GM18498 (cell line): ENCODE data around the gene TMED10.

Source experiments
- ATAC-seq: cut with Tn5 transposase; IDR thresholded peaks from one replicate; pipeline ENCODE4 v1.9.1; 2021; ENCODE audit warnings: mild to moderate bottlenecking, moderate library complexity; ENCODE audit not compliant: unreplicated experiment

Gene TMED10

DNA sequence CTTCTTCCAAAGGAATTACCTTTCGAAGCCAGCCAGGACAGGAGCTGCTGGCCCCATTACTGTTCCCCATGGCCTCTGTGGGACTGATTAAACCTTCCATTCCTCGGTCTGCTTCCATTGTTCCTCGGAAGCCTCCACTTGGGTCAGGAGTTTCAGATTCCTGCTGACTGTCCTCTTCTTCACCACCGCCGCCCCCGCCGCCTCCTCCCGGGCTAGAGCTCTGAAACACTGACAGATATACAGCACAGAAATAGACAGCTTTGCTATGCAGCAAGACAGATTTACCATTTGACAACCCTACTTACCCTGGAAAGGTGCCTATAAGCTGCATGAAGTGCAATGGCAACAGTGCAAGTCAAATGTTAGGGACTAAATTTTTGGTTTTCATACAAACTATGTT, 85.2 kb downstream of the TMED10 start:
- no peak for ATAC-seq

DNA sequence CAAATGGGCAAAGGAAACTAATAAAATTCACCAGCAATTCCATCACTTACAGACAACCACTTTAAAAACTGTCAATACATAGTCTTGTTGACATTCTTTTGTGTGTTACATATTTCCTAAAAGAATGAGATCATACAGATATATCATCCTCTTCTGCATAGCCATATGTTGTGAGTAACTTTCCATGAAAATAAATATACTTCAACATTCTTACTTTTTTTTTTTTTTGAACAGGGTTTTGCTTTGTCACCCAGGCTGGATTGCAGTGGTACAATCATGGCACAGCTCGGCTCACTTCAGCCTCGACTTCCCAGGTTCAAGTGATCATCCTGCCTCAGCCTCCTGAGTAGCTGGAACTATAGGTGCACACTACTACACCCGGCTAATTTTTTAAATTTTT, 86.1 kb downstream of the TMED10 start:
- ATAC-seq: no peak

DNA sequence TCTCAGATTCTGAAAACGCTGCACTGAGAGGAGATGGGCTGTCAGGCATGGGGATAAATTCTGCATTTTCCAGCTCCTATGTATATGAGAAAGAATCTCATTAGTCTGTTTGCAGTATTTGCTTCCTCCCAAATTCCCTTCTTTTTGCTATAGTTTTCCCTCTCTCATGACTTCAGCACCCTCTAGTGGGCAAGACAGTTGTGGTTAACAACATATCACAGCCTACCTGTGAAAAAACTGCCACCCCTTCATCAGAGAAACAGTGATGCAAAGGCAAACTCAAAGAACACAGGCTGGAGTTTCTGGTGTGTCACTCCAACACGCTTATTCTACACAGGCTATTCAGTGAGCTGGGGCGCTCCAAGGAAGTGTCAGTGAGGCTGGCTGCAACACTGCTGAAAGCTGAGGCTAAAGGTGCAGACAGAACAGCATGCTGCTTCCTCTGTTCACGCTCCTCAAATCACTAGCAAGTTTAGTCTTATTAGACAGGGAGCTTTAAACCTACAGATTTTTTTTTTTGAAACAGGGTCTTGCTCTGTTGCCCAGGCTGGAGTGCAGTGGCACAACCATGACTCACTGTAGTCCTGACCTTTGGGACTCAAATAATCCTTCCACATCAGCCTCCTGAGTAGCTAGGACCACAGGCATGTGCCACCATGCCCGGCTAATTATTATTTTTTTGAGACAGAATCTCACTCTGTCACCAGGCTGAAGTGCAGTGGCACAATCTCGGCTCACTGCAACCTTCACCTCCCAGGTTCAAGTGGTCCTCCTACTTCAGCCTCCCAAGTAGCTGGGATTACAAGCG, 87.6 kb downstream of the TMED10 start:
- no peak for ATAC-seq

DNA sequence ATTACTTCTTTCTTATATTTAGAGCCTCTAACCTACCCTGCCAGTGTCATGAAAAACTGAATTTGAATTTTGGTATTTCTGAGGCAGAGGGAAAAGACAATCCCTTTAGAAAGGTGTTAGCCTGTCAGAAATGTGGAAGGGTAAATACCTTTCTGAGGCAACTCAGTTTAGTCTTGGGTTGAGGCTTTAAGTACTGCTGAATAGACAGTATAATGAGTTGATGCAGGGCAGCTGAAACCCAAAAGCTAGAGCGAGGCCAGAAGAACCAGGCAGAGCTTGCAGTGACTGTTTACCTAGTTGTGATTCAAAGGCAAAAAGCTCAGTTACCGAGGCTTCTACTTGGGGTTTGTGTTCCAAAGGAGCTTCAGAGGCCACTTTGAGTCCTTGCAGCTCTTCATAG, 88.3 kb downstream of the TMED10 start:
- ATAC-seq: no peak

DNA sequence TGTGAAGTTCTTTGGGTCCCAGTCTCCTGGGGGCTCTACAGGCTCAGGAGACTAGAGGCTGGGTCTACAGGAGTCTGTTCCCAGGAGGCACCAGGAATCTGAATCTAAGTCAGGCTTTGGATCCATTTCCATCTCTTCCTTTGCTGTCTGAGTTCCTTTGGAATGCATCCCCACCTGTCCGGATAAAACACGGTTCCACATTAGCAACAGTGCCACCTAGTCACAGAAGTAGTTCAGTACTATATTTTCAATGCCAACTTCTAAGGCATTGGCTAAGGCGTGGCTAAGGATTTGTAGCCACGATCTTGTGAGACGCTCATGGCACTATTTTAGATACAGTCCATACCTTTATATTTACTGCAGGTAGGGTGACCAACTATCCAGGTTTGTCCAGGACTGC, 91.9 kb downstream of the TMED10 start:
- no peak for ATAC-seq

DNA sequence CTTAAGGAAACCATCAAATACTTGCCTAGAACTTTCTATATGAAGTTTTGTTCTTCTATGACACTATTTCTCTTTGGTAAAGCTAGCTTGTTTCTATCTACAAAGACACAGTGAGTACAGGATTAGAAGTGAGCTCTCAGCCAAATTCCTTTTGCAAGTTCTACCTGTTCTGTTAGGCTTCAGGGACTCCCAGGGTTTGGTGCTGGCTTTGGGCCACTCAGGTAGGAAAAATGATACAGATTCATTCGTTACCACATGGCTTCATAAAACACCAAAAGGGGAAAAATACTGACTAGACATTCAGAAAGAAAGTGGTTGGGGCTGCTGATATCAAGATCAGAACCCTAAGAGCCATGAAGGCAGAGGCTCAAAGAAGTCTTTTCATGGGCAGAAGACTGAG, 93.1 kb downstream of the TMED10 start:
- no peak for ATAC-seq

DNA sequence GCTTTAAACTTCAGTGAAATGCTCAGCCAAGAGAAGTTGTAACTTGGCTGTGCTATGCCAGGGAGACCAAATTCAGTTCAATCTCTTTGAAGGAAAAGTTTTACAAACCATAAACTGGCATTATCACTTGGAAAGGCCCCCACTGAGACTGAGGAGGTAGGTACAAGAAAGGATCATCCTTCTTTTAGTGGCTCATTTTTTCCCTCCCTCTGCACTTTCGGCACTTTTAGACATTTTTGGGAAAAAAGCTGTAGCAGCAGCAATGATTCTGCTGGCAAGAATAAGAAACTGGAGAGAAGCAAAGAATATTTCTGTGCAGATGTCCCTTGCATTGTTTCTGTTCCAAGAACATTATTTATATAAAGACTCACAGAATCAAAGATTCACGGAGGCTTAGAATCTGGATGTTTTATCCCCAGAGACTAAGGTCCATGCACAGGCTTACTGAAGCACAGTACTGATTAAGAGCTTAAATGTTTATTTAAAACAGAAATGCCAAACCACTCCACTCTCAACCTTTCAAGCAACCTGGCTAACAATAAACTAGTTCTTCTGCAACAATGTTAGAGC, 94.7 kb downstream of the TMED10 start:
- ATAC-seq: no peak
